Iris pigment epithelial cell (primary cell): ENCODE results near the gene LRRC70.

Experiments used
- DNase-seq: peaks from one replicate; pipeline ENCODE4 v3.0.0-alpha.2; 2011; ENCODE audit warnings: low read depth

Gene LRRC70

DNA sequence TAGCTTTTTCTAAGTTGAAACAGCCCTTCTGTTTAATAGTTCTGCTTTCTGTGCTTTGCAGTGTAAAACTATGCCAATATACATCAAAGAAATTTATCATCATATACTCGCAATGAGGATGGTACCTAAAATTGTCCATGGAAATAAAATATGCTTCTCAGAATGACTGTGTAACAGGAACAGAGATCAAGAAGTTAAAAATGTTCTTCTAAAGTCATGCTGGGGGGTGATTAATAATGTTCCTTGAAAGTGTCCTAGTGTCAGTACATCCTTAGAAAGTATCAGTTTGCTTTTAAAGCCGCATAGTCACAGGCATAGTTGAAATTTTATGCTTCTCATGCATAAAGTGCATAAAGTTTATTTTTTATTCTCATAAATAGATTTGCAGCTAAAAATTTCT lies 4.0 kb upstream of the LRRC70 start:
- DNase-seq = no peak

DNA sequence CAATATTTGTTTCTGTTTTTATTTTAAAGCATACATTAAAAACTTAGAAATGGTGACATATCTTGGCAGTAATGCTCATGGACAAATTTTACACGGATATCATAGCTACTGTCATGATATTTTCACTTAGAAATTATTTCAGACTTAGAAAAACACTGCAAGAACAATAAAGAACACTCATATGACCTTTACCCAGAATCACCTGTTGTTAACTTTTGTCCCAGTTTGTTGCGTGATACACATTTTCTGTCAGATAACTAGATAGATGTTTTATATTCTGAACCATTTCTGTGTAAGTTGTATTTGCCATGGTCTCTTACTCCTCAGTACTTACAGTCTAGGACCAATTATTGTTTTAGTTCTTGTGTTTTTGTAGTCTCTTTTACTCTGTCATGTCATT lies 3.6 kb upstream of the LRRC70 start:
- no peak for DNase-seq

DNA sequence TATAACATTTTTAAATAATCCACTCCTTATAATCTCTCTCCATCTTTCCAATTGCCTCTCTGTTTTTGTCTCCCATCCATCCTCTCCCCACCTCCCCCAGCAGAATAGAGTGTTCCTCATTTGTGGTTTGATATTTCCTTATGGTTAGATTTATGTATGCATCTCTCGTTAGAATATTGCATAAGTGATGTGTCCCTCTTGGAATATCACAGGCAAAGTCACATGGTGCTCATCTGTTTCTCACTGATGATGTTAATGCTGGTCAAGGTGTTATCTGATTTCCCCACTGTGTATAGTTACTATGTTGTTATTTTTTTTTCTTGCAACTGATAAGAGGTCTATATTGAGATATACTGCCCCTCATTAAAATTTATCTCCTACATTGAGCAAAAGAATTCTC lies 3.1 kb upstream of the LRRC70 start:
- DNase-seq = no peak

DNA sequence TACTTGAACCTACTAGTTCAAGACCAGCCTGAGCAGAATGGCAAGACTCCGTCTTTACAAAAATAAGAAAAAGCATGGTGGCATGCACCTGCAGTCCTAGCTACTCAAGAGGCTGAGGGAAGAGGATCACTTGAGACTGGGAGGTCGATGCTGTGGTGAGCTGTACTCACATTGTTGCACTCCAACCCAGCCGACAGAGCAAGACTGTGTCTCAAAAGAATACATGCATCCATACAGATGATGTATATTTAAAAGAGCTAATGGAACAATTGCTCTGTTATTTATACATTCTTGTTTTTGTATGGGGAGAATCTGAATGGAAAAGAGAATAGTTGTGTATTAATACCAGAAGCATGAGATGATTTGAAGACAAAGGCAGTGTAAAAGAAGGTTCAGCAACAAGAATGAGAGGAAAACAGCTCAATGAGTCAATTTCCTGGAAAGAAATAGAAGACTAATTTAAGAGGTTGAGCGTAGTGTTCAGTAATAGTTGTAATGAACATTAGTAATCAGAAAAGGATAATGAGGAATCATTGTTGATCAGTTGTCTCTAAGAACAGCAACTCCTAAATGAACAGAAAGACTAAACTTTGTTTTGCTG lies 1.9 kb upstream of the LRRC70 start:
- no peak for DNase-seq

DNA sequence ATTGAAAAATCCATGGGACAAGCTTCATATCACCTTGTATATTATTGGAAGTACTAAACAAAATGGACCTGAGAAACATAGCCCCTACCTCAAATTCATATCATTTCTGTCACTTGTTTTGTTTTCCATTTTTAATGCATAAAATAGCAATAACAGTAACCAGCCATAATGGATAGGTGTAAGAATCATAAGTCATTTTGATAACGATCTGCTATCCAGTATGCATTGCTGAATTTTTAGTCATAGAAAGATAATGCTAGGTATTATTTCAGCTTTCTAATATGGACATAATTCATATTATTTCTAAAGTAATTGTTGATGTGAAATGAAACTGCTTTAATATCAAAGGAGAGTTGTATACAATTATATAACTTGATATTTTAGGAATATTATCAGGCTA lies 1.1 kb upstream of the LRRC70 start:
- DNase-seq = no peak

- DNase-seq = no peak
Observed at GRCh38 chr5:62579761-62580160, 1.1 kb downstream of the LRRC70 start.

DNA sequence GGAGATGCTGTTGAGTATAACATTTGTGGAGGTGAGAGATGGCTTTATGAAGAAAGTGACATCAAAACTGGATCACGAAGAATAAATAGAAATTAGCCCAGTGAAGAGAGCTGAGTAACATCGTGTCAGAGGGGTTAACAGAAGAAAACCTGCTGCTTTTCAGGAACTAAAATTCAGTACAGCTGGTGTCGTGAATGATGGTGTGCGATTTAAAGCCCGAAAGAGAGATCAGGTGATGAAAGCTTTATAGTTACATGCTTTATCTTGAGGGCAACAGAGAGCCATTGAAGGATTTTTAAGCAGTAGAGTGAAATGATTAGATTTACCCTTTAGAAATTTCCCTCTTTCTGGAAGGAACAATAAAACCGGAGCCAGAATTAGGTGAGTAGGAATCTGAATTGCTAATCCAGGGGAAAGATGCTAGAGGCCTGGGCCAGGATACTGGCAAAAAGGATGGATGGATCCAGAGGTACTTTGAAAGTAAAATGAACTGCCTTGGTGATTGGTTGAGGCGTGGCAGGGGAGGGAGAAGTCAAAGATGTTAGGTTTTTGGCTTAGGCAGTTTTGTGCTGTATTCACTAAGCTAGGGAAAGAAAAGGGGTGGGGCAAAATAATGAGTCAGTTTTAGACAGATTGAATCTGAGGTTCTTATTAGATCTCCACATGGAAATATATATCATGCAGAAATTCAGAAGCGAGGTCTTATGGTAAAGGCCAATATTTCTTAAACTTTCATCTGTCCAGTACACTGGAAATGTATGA lies 3.4 kb downstream of the LRRC70 start:
- peak; percentile 17 for DNase-seq

DNA sequence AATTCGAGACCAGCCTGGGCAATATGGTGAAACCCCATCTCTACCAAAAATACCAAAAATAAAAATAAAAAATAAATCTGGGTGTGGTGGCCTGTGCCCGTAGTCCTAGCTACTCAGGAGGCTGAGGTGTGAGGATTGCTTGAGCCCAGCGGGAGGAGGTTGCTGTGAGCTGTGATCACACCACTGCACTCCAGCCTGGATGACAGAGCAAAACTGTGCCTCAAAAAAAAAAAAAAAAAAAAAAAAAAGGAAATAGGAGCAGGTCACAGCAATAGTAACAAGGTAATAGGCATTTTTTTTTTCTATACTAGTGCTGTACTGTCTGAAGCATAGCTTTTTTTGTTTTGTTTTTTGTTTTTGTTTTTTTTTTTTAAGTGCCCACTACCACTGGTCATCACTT lies 5.8 kb downstream of the LRRC70 start:
- DNase-seq = no peak

DNA sequence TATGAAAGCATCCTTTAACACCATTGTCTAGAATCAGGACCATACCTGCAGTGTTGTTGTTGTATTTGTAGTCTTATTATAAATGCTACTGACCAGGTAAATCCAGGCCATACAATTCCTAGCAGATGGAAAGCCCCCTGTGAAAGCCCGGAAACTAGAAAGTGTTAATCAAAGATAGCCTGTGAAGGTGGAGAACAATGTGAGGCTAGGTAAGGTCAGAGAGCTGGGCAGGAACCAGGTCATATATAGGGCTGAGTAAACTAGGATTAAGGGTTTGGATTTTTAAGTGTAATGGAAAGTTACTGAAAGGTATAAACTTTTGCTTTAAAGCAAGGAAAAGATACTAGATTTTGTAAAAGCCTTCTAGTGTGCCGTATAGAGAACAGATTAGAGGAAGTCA lies 6.7 kb downstream of the LRRC70 start:
- no peak for DNase-seq

GRCh38 chr5:62585751-62586150 lies 7.1 kb downstream of the LRRC70 start:
- no peak for DNase-seq

- peak; percentile 70 for DNase-seq
Observed at GRCh38 chr5:62587737-62588136, 9.1 kb downstream of the LRRC70 start.

- no peak for DNase-seq
Observed at GRCh38 chr5:62588668-62589067, 10.0 kb downstream of the LRRC70 start.

DNA sequence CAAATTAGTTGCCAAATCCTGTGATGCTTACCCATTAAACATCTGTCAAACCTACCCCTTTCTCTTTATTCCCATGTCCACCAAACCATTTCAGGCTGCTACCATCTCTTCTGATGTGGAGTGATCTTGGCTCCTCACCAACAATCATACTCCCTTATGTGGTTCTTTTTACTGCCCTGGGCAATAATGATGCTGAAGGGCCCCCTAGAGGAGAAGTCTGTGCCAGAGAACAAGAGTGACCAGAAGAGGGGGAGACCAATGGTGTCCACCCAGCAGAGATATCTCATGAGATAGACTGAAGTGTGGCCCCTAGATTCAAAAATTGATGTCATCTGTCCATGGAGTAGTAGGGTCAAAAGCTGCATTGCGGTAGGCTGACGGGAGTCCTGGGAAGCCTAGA lies 10.9 kb downstream of the LRRC70 start:
- no peak for DNase-seq

GRCh38 chr5:62590387-62590786 lies 11.8 kb downstream of the LRRC70 start:
- no peak for DNase-seq

DNA sequence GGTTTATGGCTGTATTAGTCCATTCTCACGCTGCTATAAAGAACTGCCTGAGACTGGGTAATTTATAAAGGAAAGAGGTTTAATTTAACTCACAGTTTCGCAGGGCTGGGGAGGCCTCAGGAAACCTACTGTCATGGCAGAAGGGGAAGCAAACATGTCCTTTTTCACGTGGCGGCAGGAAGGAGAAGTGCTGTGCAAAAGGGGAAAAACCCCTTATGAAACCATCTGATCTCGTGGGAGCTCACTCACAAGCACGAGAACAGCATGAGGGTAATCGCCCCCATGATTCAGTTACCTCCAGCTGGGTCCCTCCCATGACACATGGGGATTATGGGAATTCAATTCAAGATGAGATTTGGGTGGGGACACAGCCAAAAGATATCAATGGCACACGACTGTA lies 13.9 kb downstream of the LRRC70 start:
- no peak for DNase-seq

GRCh38 chr5:62593331-62593730 lies 14.7 kb downstream of the LRRC70 start:
- peak; percentile 67 for DNase-seq

- DNase-seq = no peak
Observed at GRCh38 chr5:62594364-62594984, 15.9 kb downstream of the LRRC70 start.

GRCh38 chr5:62596096-62596495 lies 17.5 kb downstream of the LRRC70 start:
- peak; percentile 34 for DNase-seq

- peak; percentile 54 for DNase-seq
Observed at GRCh38 chr5:62596691-62597090, 18.1 kb downstream of the LRRC70 start.

DNA sequence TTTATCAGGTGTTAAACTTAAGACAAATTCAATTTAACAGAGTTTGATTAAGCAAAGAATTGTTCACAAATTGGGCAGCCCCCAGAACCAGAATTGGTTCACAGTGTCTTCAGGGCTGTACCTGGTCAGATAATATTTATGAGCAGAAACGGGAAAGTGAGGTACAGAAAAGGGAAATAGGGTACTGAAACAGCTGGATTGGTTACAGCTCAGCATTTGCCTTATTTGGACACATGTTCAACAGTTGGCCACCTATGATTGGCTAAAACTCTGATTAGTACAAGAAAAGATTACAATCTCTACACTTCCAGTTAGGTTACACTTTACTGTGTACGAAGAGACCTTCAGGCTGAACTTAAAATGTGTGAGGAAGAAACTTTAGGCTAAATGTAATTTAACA lies 18.7 kb downstream of the LRRC70 start:
- DNase-seq = no peak

GRCh38 chr5:62600560-62601252 lies 22.1 kb downstream of the LRRC70 start:
- no peak for DNase-seq

DNA sequence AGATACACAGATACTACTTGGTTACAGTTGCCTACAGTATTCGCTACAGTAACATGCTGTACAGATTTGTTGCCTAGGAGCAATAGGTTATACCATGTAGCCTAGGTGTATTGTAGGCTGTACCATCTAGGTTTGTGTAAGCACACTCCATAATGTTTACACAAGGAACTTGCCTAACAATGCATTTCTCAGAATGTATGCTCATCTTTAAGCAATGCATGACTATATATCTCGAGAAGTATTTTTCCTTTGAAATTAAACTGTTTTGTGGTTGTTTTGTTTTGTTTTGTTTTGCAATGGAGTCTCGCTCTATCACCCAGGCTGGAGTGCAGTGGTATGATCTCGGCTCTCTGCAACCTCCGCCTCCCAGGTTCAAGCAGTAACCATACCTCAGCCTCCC lies 25.3 kb downstream of the LRRC70 start:
- no peak for DNase-seq

DNA sequence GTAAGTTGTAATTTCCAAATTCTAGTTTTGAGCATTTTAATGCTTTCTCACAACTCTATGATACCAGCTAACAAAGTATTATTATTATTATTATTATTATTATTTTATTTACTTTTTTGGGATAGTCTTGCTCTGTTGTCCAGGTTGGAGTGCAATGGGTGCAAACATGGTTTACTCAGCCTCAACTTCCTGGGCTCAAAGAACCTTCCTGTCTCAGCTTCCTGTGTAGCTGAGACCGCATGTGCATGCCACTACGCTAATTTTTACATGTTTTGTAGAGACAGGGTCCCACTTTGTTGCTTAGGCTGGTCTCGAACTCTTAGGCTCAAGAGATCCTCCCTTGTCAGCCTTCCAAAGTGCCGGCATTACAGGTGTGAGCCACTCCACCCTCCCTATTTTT lies 27.0 kb downstream of the LRRC70 start:
- no peak for DNase-seq
